MCF 10A (cell line): ENCODE measurements around the gene ZNF497. TPM values are rescaled to one million over a fixed set of nuclear protein-coding genes. Genes with fewer than 3 reads are reported as not detected.

ENCODE experiments used
- BruUV-seq: library from RNA; stranded (reverse); fragments of 400-500 nt; replicated peaks from 2 replicates; lab custom pipeline; 2021; lab: Mats Ljungman, UMichigan
- CTCF ChIA-PET: fragments of 300-600 bp; sonication (Branson Sonifier 250); formaldehyde crosslinking; extraction: SDS; loops from one replicate; lab custom pipeline; 2021; ENCODE audit warnings: antibody characterized with exemption, inconsistent platforms; lab: Yijun Ruan, JAX
- POLR2A ChIA-PET: fragments of 300-600, 350-650 bp; sonication (Branson Sonifier 250); formaldehyde crosslinking; extraction: SDS; loops from one replicate; lab custom pipeline; 2020; ENCODE audit warnings: antibody characterized with exemption, inconsistent platforms; lab: Yijun Ruan, JAX
- DNase-seq: peaks from one replicate; pipeline ENCODE4 v3.0.0-alpha.2; 2018; ENCODE audit not compliant: unreplicated experiment
- H3K27ac Mint-ChIP-seq: one replicate; pipeline ENCODE4 v1.8.0; 2022; ENCODE audit warnings: mild to moderate bottlenecking, low read depth, mixed read lengths; ENCODE audit not compliant: unreplicated experiment
- H3K27me3 Mint-ChIP-seq: one replicate; pipeline ENCODE4 v1.8.0; 2022; ENCODE audit warnings: mixed read lengths; ENCODE audit not compliant: insufficient read depth, unreplicated experiment
- H3K36me3 Mint-ChIP-seq: one replicate; pipeline ENCODE4 v1.8.0; 2022; ENCODE audit warnings: mild to moderate bottlenecking, moderate library complexity, mixed read lengths; ENCODE audit not compliant: insufficient read depth, unreplicated experiment
- H3K4me1 Mint-ChIP-seq: one replicate; pipeline ENCODE4 v1.8.0; 2022; ENCODE audit warnings: mixed read lengths; ENCODE audit not compliant: insufficient read depth, unreplicated experiment
- H3K4me3 Mint-ChIP-seq: one replicate; pipeline ENCODE4 v1.8.0; 2022; ENCODE audit warnings: mild to moderate bottlenecking, moderate library complexity, mixed read lengths; ENCODE audit not compliant: unreplicated experiment
- H3K9me3 Mint-ChIP-seq: one replicate; pipeline ENCODE4 v1.8.0; 2022; ENCODE audit warnings: mixed read lengths; ENCODE audit not compliant: unreplicated experiment
- intact Hi-C: fragments of 100-400 bp; cut with micrococcal nuclease; formaldehyde crosslinking; loops from 2 replicates; pipeline ENCODE4 v1.14.1; 2022
- total RNA-seq: library from RNA; stranded (reverse); gene quantifications from 2 replicates; pipeline ENCODE4 v1.2.3, GENCODE V29; 2022
- TF ChIP-seq, protein P1 (sequence below): fragments of 200-600 bp; IDR thresholded peaks from one replicate; pipeline ENCODE4 v1.8.0; 2022; ENCODE audit warnings: antibody characterized with exemption, mild to moderate bottlenecking; ENCODE audit not compliant: unreplicated experiment

ZNF497 gene
- total RNA-seq, 1 experiment from 2014 or later = 3.2 TPM

DNA sequence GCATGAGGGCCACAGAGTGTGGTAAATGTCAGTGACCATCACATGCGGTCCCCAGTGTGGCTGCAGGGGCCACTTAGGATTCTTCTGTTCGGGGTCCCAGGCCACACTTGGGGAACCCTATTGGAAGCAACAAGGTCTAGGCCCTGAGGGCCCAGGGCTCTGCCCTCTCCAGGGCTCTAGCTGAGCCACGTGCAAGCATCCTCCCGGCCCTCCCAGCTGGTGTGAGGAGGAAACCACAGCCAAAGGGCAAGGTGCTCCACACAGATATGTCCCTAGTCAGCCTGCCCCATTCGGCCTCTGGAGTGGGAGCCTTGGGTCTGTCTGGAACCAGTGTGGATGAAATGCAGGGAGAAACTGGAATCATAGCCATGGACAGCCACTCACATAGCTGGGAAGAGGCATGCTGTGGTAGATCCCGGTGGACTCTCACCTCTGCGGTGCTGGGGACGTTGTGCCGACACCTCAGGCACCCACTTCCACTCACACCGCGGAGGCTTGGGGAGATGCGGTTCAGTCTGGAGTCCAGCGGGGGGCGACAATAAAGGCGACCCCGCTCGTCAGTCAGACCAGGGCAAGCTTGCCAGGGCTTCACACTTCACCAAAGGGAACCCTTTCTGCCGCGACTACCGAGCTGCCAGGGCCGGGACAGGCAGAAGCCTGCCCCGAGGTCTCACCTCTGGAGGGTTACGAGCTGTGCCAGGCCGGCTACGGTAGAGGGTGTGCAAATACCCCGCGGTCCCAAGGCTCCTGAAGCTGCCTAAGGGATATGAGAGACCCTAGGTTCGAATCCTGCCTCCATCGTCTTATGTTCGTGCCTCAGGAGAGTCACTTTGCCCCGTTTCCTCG, 4.3 kb upstream of the ZNF497 start:
- no TSS peak for BruUV-seq
- no peak overlapping the region for H3K4me3 Mint-ChIP-seq
- intact Hi-C loops = no loop called here
- H3K36me3 Mint-ChIP-seq = peaks cover 5% of the 10 kb centered on the region
- H3K4me1 Mint-ChIP-seq = peaks cover 4% of the 10 kb centered on the region
- POLR2A ChIA-PET = interaction anchor here (0.8 kb wide), 1 partner anchor 19 kb away, joined by 3 read pairs; no protein-coding TSS in a partner anchor
- no peak overlapping the region for H3K27ac Mint-ChIP-seq
- no peaks in the 10 kb centered on the region for H3K27me3 Mint-ChIP-seq
- TF ChIP-seq, protein P1, sequence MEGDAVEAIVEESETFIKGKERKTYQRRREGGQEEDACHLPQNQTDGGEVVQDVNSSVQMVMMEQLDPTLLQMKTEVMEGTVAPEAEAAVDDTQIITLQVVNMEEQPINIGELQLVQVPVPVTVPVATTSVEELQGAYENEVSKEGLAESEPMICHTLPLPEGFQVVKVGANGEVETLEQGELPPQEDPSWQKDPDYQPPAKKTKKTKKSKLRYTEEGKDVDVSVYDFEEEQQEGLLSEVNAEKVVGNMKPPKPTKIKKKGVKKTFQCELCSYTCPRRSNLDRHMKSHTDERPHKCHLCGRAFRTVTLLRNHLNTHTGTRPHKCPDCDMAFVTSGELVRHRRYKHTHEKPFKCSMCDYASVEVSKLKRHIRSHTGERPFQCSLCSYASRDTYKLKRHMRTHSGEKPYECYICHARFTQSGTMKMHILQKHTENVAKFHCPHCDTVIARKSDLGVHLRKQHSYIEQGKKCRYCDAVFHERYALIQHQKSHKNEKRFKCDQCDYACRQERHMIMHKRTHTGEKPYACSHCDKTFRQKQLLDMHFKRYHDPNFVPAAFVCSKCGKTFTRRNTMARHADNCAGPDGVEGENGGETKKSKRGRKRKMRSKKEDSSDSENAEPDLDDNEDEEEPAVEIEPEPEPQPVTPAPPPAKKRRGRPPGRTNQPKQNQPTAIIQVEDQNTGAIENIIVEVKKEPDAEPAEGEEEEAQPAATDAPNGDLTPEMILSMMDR = no peak
- CTCF ChIA-PET = no interaction called here
- no peaks in the 10 kb centered on the region for H3K9me3 Mint-ChIP-seq
- DNase-seq = no peak

DNA sequence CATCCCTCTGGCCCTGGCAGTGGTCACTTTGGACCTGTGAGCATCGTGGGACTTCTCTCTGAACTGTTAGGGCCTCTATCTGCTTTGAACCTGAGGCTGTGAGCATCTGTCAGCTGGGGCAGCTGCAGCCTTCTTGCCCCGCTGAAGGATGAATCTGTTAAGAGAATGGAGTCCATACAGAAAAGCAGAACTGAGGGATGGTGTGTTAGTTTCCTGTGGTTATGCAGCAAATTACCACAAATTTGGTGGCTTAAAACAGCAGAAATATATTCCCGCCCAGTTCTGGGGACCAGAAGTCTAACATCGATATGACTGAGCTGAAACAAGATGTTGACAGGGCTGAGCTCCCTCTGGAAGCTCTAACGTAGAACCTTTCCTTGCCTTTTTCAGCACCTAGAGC, 1.6 kb upstream of the ZNF497 start:
- ChIA-PET POLR2A (interaction anchor here (1.4 to 4.1 kb wide), 4 partner anchors 9 to 37 kb away, joined by 5 to 55 read pairs (median 19); partner anchors contain the start of gene ZSCAN22), CTCF (interaction anchor here (0.6 to 2.6 kb wide), 6 partner anchors 10 to 50 kb away, joined by 3 to 11 read pairs (median 4); partner anchors contain the start of gene ZNF837)
- Mint-ChIP-seq H3K4me1 (peaks cover 5% of the 10 kb centered on the region), H3K9me3 (no peaks in the 10 kb centered on the region), H3K27me3 (no peaks in the 10 kb centered on the region), H3K36me3 (peaks cover 5% of the 10 kb centered on the region), H3K4me3 (no peak overlapping the region), H3K27ac (no peak overlapping the region)
- no TSS peak for BruUV-seq
- no peak for DNase-seq
- TF ChIP-seq, protein P1 = no peak
- intact Hi-C loops = no loop called here

DNA sequence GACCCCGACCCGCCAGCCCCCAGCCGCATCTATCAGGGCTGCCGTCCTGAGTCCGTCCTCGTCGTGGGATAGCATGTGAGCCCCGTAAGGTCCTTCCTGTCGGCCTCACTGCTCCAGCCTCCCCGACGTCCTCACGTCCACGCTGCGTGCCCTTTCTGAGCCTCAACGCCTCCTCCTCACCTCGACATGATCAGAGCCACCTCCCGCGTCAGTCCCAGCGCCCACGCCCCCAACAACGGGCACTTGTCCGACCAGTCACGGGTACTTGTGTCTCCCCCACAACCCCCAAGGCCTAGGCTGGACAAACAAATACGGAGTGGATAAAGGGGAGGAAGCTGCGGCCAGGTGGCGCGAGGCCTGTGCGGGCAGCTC, 665 bp downstream of the ZNF497 start:
- CTCF ChIA-PET = interaction anchor here (1.2 to 2.6 kb wide), 2 partner anchors 12 to 44 kb away, joined by 3 to 11 read pairs; no protein-coding TSS in a partner anchor

More for the DNA sequence above, 665 bp downstream of the ZNF497 start:
- H3K9me3 Mint-ChIP-seq = no peaks in the 10 kb centered on the region
- intact Hi-C loops = loop anchor here (1.0 kb wide), 3 partner anchors 19 to 157 kb away; partner anchors contain the start of genes ZBTB45, ZNF837 and ZSCAN22
- H3K27me3 Mint-ChIP-seq = no peaks in the 10 kb centered on the region
- peaks cover 5% of the 10 kb centered on the region for H3K36me3 Mint-ChIP-seq
- no peak for DNase-seq
- H3K4me1 Mint-ChIP-seq = peaks cover 5% of the 10 kb centered on the region
- H3K27ac Mint-ChIP-seq = peak overlapping the region; percentile 99
- no TSS peak for BruUV-seq
- POLR2A ChIA-PET = interaction anchor here (0.6 to 4.1 kb wide), 29 partner anchors 8 to 1419 kb away, joined by 3 to 55 read pairs (median 7); partner anchors contain the start of genes ERVK3-1, RPS5, ZBTB45 and ZNF324B
- TF ChIP-seq, protein P1 = no peak
- peak overlapping the region; percentile 99 for H3K4me3 Mint-ChIP-seq
